BE2C (cell line): ENCODE measurements around the gene VWF.
"Not testable (repeated sequence)": the region's sequence is repeated elsewhere in the genome, so short reads cannot be mapped to it uniquely, and the experiment has no call there.

Experiments used
- DNase-seq: peaks from one replicate; pipeline ENCODE4 v3.0.0-alpha.2; 2020
- H3K27me3 ChIP-seq: fragments of 250-450 bp; sonication (Bioruptor Pico); 2 replicates; pipeline ENCODE4 v1.5.1; 2020; ENCODE audit warnings: mild to moderate bottlenecking
- H3K36me3 ChIP-seq: fragments of 250-450 bp; sonication (Bioruptor Pico); 2 replicates; pipeline ENCODE4 v1.5.1; 2020; ENCODE audit warnings: mild to moderate bottlenecking
- H3K4me1 ChIP-seq: fragments of 250-450 bp; sonication (Bioruptor Pico); 2 replicates; pipeline ENCODE4 v1.5.1; 2020
- H3K4me3 ChIP-seq: 2 replicates; pipeline ENCODE4 v1.5.1; 2011; ENCODE audit warnings: low read depth, low read length
- H3K9me3 ChIP-seq: fragments of 250-450 bp; sonication (Bioruptor Pico); 2 replicates; pipeline ENCODE4 v1.5.1; 2020
- CTCF ChIP-seq: IDR thresholded peaks from 2 replicates; pipeline ENCODE4 v1.5.1; 2012; ENCODE audit warnings: mild to moderate bottlenecking, low read depth, low read length

Gene VWF

GRCh38 chr12:6146951-6147350 is 22.5 kb upstream of the VWF start:
- H3K4me3 ChIP-seq, result no peak overlapping the region
- no peaks in the 10 kb centered on the region for H3K27me3 ChIP-seq
- DNase-seq, result no peak
- H3K36me3 ChIP-seq, result no peaks in the 10 kb centered on the region
- peaks cover 5% of the 10 kb centered on the region for H3K4me1 ChIP-seq
- H3K9me3 ChIP-seq, result no peaks in the 10 kb centered on the region; the same call in none of the 2 replicates
- no peak for TF ChIP-seq CTCF

DNA sequence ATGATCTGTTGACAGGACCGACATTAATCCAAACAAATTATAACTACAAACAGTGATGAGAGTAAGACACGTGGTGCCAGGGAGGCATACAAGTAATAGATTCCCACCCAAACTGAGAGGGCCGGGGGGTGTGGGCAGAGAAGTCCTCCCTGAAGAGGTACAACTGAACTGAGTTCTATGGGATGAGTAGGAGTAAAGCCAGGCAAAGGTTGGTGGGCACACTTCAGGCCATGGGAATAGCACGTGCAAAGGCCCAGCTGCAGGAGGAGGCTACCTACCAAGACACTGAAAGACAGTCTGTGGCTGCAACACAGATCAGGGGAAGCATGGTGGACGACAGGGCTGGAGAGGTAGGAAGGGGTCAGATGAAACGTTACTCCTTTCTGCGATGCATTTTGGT is 22.0 kb upstream of the VWF start:
- no peak for TF ChIP-seq CTCF
- no peaks in the 10 kb centered on the region for H3K36me3 ChIP-seq
- H3K4me3 ChIP-seq, result no peak overlapping the region
- no peaks in the 10 kb centered on the region for H3K27me3 ChIP-seq
- no peaks in the 10 kb centered on the region; the same call in none of the 2 replicates for H3K9me3 ChIP-seq
- no peak for DNase-seq
- H3K4me1 ChIP-seq, result peaks cover 5% of the 10 kb centered on the region

DNA sequence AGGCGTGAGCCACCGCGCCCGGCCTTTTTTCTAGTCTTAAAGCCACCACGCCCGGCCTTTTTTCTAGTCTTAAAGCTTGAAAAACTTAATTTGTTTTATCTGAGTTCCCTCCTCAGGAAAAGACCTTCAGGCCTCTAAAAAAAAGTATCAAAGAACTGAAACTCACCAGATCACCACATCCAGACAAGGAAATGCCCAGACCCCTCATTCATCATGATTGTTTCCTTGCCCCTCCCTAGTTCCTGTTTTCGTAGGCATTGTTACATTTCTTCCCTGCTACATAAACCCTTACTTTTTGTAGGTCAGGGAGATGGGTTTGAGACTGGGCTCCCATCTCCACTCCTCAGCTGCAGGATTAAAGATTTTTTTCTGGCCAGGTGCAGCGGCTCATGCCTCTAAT is 21.1 kb upstream of the VWF start:
- H3K36me3 ChIP-seq, result no peaks in the 10 kb centered on the region
- TF ChIP-seq CTCF, result no peak
- peaks cover 5% of the 10 kb centered on the region for H3K4me1 ChIP-seq

DNA sequence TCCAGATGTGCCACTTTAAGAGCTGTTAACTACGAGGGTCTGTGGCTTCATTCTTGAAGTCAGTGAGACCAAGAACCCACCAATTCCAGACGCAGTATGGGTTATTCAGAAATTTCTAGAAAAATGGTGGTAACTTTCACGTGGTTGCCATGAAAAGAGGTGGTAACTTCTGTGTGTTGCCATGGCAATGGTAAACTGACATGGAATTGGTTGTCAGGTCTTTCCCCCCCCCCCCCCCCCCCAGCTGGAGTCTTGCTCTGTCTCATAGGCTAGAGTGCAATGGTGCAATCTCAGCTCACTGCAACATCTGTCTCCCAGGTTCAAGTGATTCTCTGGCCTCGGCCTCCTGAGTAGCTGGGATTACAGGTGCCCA is 18.8 kb upstream of the VWF start:
- Histone ChIP-seq H3K4me1 (peaks cover under 1% of the 10 kb centered on the region), H3K9me3 (no peaks in the 10 kb centered on the region; the same call in none of the 2 replicates), H3K4me3 (no peak overlapping the region), H3K27me3 (no peaks in the 10 kb centered on the region), H3K36me3 (no peaks in the 10 kb centered on the region)
- no peak for DNase-seq
- no peak for TF ChIP-seq CTCF

More for the DNA sequence above, 21.1 kb upstream of the VWF start:
- no peak for DNase-seq
- no peak overlapping the region for H3K4me3 ChIP-seq
- H3K27me3 ChIP-seq, result no peaks in the 10 kb centered on the region
- no peaks in the 10 kb centered on the region; the same call in none of the 2 replicates for H3K9me3 ChIP-seq

GRCh38 chr12:6142368-6143302 is 18.2 kb upstream of the VWF start:
- H3K36me3 ChIP-seq, H3K4me3 ChIP-seq: not testable (repeated sequence)

GRCh38 chr12:6141731-6142367 is 17.4 kb upstream of the VWF start:
- H3K9me3 ChIP-seq, H3K27me3 ChIP-seq, H3K4me1 ChIP-seq, H3K4me3 ChIP-seq, DNase-seq, H3K36me3 ChIP-seq: not testable (repeated sequence)

More at GRCh38 chr12:6142368-6143302, 18.2 kb upstream of the VWF start:
- not testable (repeated sequence) for DNase-seq, H3K9me3 ChIP-seq, H3K27me3 ChIP-seq, H3K4me1 ChIP-seq
